ENCODE measurements around the gene ARIH2. TPM values are rescaled to one million over a fixed set of nuclear protein-coding genes. Genes with fewer than 3 reads are reported as not detected.
A peak's percentile ranks its signal among the peaks of the same experiment; 100 is the strongest.

ARIH2 gene
- polyA plus RNA-seq, 1 donor, result 62.1 TPM

DNA sequence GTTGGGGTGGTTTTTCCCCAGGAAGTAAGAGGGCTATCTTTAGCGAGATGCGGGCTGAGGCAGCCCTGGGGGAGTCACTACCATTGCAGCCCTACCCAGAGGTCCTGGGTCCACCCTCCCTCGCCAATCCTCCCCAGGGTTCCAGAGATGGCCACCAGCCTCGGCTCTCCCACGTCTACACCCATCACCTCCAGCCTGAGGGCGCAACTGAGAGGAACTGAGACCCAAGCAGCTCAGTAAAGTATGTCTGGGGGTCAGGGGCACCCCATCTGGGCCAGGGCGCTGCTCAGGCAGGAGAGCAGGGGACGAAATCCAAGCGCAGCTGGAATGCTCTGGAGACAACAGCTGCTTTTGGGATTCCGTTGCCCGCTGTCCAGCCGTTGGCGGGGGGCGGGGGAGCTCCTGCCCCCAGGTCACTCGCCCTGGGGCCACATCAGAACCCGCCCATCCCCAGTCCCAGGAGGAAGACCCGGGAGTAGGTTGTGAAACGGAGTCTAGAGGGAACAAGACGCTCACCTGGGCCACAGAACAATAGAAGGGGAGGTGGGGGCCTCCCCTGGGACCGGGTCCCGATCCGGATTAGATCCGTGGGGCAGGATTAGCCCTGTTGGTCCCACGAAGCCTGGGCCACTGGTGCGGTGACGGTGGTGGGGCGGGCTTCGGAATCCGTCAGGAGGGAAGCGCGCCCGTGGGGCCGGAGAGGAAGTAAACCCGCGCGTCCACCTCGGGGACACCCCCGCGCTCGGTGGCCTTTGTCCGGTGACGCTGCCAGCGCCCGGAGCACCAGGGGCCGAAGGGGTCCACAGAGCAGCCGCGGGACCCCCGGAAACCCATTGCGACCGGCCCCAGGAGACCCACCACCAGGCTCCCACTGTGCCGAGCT lies 101.9 kb downstream of the ARIH2 start:
- peak; percentile 38 for DNase-seq

DNA sequence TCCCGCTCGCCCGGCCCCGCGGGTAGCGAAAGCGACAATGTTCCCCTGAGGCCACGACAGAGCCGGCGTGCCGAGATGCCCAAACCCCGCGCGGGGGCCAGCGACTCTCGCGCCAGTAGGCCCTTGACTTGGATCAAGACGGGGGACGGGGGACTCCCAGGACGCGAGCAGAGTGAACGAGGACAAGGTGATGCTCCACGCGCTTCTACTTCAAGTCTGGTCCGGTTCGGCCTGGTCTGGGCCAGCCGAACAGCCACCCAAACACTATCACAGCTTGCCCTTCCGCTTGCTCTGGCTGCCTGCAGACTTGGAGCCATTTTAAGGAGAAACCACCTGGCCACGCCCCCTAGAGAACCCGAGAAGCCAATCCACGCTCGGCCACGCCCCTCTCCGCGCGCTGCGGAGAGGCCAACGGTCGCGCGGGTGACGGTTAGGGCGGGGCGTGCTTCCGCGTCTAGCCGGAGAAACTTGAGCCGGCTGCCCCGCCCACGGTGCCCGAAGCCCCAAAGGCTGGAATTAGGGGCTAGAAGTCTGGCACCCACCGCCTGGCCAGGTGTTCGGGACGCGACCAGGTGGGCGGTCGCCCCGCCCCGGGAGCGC lies 102.7 kb downstream of the ARIH2 start:
- peak; percentile 99 for DNase-seq

DNA sequence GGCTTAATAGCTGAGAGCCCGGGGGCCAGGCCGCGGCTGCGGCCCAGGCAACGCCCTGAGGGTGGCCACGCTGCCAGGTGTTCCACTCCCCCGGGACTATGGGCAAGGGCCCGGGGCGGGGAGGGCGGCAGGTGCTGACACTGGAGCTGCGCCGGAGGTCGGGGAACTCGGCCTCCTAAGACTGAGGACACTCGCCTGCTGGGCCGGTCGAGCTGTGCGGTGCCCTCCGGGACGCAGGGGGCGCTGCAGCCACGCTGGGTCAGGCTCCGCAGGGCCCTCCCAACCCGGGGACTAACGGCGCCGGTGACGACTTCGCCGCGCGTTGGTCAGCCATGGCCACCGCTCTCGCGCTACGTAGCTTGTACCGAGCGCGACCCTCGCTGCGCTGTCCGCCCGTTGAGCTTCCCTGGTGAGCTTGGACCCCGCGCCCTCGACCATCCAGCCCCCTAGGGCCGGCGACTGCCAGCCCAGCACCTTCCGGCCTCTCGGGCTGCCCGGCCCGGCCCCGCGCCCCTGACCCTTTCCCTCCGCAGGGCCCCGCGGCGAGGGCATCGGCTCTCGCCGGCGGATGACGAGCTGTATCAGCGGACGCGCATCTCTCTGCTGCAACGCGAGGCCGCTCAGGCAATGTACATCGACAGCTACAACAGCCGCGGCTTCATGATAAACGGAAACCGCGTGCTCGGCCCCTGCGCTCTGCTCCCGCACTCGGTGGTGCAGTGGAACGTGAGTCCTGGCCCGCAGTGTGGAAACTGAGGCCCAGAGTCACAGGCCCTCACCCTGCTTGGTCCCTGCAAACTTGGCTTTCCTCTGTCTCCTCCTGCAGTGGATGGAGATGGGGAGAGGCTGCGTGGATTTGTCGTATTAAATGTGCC lies 103.4 kb downstream of the ARIH2 start, which contains the start of gene NDUFAF3:
Gene NDUFAF3, plus strand, starts transcription at position 309 of the 875 bp plus-strand sequence. Its CDS starts 24 bp downstream, at position 333.
- DNase-seq, result peak; percentile 95

DNA sequence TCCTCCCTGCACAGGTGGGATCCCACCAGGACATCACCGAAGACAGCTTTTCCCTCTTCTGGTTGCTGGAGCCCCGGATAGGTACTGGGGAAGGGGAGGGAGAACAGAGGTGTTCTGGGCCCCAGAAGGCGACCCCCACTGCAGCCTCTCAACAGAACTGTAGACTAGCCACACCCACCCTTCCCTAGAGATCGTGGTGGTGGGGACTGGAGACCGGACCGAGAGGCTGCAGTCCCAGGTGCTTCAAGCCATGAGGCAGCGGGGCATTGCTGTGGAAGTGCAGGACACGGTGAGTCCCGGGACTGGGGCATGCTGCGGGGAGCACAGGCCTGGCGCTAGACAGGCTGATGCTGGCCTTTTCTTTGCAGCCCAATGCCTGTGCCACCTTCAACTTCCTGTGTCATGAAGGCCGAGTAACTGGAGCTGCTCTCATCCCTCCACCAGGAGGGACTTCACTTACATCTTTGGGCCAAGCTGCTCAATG lies 104.1 kb downstream of the ARIH2 start:
- no peak for DNase-seq

GRCh38 chr3:49023775-49024174 lies 105.1 kb downstream of the ARIH2 start:
- DNase-seq, result no peak

GRCh38 chr3:49024449-49024848 lies 105.8 kb downstream of the ARIH2 start:
- no peak for DNase-seq

GRCh38 chr3:49025005-49025792 lies 106.6 kb downstream of the ARIH2 start:
- no peak for DNase-seq

DNA sequence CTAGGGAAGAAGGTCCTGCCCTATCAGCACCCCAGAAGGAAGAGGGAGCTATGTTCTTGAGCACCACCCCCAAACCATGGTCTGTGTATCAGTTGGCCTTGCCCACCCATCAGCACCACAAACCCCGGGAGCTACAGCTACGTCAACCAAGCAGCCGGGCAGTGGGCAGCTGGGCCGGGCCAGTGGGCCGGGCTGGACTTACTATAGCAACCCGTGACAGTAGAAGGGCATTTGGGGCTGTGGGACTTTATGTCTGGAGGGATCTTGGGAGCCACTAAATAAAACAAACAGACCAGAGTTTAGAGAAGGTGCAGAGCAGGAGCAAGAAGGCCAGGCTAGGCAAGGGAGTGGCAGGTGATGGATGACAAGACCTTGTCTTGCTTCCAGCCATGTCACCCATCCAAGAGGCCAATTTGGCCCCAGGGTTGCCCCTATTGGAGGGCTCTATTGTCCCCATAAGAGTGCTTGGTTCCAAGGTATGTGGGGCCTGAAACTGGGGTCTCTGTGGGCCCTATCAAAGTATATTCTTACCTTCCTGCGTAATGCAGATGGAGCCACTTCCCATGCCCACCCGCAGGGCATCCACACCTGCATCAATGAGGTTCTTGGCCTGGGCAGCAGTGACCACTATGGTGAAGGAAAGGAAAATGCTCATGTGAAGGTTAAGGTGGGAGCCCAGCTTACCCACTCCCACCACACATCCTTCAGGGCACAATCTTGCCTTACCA lies 107.3 kb downstream of the ARIH2 start:
- DNase-seq, result no peak

DNA sequence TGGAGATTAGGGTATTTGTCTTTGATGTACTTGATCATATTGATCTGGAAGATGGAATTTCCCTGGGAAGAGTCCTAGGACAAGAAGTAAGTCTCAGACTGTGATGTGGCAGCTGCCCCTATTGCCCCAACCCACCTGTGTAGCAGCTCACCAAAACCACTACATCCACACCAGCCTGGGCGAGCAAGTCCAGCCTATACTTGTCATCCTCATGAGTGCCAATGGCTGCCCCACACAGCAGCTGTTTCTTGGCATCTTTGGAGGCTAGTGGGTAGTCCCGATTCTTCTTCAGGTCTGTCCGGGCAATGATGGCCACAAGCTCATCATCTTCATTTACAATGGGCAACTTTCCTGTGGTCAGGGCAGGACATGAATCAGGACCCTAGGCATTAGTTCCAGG lies 107.9 kb downstream of the ARIH2 start:
- DNase-seq, result no peak

DNA sequence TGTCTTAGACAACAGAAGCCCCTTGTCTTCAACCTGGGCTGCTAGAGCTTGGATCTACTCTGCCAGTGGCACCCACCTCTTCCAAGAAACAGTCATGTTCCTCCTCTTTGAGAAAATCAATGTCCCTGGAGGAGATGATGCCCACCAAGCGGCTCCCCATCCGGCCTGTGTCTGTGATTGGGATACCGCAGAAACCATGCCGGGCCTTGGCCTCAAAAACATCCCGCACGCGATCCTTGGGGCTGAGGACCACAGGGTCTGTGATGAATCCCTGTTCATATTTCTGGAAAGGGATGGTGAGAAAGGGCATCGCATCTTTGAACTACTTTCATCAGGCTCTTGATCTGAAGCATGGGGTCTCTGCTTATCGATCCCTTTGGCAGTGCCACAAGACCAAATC lies 109.0 kb downstream of the ARIH2 start:
- no peak for DNase-seq

DNA sequence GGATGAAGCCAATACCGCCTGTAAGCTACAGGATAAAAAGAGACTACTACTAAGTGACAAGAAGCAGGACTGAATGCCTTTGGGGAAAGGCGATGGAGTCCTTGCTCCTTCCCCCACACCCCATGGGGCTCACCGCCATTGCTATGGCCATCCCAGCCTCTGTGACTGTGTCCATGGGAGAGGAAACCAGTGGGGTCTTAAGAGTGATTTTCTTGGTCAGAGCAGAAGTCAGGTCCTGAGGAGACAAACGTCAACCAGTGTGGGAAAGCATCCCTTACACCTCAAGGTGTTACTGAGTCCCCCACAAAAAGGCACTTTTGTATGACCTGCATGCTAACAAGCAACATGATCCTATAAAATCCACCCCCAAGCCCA lies 109.6 kb downstream of the ARIH2 start:
- no peak for DNase-seq

DNA sequence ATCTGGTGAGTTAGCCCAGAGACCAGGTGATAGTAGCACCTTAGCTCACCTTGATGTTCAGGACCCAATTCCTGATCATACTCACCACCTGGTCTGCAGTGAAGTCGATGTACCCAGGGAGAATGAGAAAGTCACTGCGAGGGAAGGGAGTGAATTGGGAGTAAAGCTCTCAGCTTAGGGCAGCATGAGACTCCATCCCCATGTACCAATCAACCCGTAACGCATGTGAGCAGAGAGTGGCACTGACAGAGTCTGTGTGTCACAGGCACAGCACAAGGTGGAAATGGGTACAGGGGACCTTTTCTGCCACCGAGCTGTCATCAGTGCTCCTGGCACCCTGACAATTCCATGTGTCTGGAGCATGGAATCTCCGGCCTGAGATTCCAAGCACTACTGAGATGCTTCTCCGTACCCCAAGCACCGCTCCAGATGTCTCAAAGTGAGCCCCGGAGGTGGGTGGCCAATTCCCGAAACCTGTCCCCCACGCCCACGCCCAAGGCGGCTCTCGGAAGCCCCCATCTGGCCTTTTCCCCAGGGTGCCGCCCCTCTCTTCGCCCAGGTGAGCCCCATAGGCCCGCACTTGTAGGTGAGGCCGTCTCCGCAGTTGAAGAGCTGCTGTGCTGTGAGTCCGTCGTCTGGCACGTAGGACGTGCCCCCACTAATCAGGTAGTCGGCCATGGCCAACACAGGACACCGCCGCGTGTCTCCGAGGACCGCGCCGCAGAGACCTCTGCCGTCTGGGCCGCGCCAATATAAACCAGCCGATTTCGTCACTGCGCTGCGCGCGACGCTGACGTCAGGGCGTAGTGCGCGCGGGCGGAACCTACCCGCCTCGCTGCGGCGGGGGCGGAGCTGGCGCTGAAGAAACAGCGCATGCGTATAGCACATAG lies 110.3 kb downstream of the ARIH2 start, which contains the start of gene IMPDH2:
Gene IMPDH2, minus strand, starts transcription at position 726 of the 890 bp plus-strand sequence. Its CDS starts 48 bp downstream, at position 678.
- peak; percentile 97 for DNase-seq

- no peak for DNase-seq
Observed at GRCh38 chr3:49029563-49029884, 110.9 kb downstream of the ARIH2 start.

GRCh38 chr3:49030321-49030720 lies 111.7 kb downstream of the ARIH2 start:
- DNase-seq, result no peak

- no peak for DNase-seq
Observed at GRCh38 chr3:49032646-49033304, 114.1 kb downstream of the ARIH2 start.

GRCh38 chr3:49034650-49035049 lies 116.0 kb downstream of the ARIH2 start:
- no peak for DNase-seq

DNA sequence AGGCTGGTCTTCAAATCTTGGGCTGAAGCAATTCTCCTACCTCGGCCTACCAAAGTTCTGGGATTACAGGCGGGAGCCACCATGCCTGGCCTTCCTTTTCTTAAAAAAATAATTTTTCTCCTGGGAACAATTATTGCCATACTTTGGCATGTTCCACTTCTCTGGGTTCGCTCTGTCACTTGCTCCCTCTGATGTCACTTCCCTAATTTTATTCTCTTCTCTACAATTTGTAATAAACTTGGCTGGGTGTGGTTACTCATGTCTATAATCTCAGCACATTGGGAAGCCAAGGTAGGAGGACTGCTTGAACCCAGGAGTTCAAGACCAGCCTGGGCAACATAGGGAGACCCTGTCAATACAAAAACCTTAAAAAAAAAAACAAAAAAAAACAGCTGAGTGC lies 116.6 kb downstream of the ARIH2 start:
- DNase-seq, result no peak

Data from hindlimb muscle (tissue), 1 donor.